ENCODE results near the gene NRG2. TPM values are rescaled to one million over a fixed set of nuclear protein-coding genes. Genes with fewer than 3 reads are reported as not detected.

NRG2 gene
- total RNA-seq, 1 experiment from 2014 or later = not detected

DNA sequence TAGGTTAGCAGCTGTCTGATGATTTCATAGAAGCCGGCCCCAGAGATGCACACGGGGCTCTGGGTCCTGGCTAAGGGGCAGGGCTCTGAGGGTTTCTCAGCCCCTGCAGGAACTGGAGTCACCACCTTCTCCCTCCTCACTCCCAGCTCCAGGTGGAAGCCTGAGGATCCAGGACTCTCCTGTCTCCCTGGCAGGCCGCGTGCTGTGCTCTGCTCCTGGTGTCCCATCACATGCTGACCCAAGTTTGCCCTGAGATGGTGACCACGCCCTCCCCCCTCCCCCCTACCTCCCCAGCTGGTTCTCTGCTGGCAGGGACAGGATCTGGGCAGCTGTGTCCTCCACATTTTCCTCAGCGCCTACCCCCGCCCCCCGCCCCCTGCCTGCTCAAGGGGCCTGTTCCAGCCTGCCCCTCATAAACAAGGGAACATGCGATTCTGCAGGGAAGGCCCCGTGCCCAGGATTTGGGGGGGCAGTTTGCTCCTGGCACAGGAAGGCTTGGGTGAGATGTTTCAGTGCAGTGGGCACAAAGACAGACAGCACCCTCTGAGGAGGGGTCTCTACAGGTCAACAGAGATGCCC is 160.0 kb downstream of the NRG2 start:
- Histone ChIP-seq H3K9me3 (ENCODE audit: low read depth, low read length, poor library complexity, severe bottlenecking) (no peaks in the 10 kb centered on the region), H3K36me3 (ENCODE audit: insufficient read depth, low read length, poor library complexity, severe bottlenecking) (no peaks in the 10 kb centered on the region), H3K27ac (ENCODE audit: low read depth, low read length, poor library complexity, severe bottlenecking) (no peak overlapping the region), H3K27me3 (replicated peaks; ENCODE audit: insufficient read depth, low read depth, low read length, poor library complexity) (no peaks in the 10 kb centered on the region), H3K4me3 (ENCODE audit: low read depth, low read length, poor library complexity, severe bottlenecking) (no peak overlapping the region), H3K4me1 (ENCODE audit: insufficient read depth, low read length, poor library complexity, severe bottlenecking) (no peaks in the 10 kb centered on the region)
- intact Hi-C loops (cut with micrococcal nuclease; ENCODE audit: unreplicated experiment) = no loop called here
- TF ChIP-seq CTCF (conservative IDR thresholded peaks at IDR 0.05; ENCODE audit: low read depth, low read length) = no peak
- TF ChIP-seq EZH2 (IDR thresholded peaks at IDR 0.05; ENCODE audit: borderline replicate concordance, low read depth, low read length, poor library complexity, severe bottlenecking) = no peak
- ChIA-PET CTCF (no interaction called here), POLR2A (ENCODE audit: low non-redundant PET) (no interaction called here)
- no peak for DNase-seq (ENCODE audit: low spot score)
- no TSS peak for BruUV-seq (replicated peaks)

DNA sequence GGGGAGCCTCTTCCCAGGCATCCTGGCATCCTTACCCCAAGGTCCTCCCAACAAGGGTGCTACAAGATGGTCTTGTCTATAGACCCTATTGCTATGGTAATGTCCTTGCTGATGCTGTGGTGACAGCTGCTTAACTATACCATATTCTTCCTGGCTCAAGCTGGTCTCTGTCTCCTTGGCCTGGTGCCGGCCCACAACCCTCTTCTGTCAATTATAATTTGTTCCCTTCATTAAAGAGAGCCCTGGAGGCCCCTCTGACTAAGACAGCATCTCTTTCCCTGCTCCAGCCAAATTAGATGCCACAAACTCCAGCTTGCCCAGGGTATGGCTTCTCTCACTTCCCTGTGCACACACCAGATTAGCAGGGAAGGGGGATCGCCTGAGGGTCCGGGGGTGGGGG is 160.8 kb downstream of the NRG2 start:
- CTCF ChIA-PET = no interaction called here
- H3K36me3 ChIP-seq (ENCODE audit: insufficient read depth, low read length, poor library complexity, severe bottlenecking) = no peaks in the 10 kb centered on the region
- TF ChIP-seq EZH2 (IDR thresholded peaks at IDR 0.05; ENCODE audit: borderline replicate concordance, low read depth, low read length, poor library complexity, severe bottlenecking) (no peak), CTCF (conservative IDR thresholded peaks at IDR 0.05; ENCODE audit: low read depth, low read length) (no peak)
- H3K4me3 ChIP-seq (ENCODE audit: low read depth, low read length, poor library complexity, severe bottlenecking) = no peak overlapping the region
- no TSS peak for BruUV-seq (replicated peaks)
- H3K27ac ChIP-seq (ENCODE audit: low read depth, low read length, poor library complexity, severe bottlenecking) = no peak overlapping the region
- no peaks in the 10 kb centered on the region for H3K9me3 ChIP-seq (ENCODE audit: low read depth, low read length, poor library complexity, severe bottlenecking)
- POLR2A ChIA-PET (ENCODE audit: low non-redundant PET) = no interaction called here
- intact Hi-C loops (cut with micrococcal nuclease; ENCODE audit: unreplicated experiment) = no loop called here
- no peaks in the 10 kb centered on the region for H3K27me3 ChIP-seq (replicated peaks; ENCODE audit: insufficient read depth, low read depth, low read length, poor library complexity)
- no peak for DNase-seq (ENCODE audit: low spot score)
- no peaks in the 10 kb centered on the region for H3K4me1 ChIP-seq (ENCODE audit: insufficient read depth, low read length, poor library complexity, severe bottlenecking)

DNA sequence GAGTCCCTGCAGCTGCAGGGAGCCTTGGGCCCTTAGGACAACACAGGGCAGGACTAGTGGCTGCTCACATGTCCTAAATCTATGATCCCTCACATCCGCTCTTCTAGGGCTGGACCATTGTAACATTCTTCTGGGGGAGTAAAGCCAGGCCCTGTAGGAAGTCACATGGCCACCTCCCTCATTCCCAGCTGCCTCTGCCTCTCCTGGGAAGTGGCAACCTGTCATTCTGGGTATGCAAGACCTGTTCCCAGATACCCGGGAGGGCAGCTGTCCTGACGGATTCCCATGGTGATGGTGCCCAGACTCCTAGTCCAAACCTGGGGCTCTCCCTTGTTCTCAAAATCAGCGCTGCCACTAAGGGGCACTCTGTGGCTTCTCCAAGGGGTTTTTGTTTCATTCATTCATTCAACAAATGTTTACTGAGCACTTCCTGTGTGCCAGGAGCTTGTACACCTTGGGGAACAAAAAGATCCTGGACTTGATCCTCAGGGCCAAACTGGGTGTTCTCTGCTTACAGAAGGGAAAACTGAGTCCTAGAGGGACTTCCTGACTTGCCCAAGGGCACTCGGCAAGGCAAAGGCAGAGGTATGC is 161.9 kb downstream of the NRG2 start:
- intact Hi-C loops (cut with micrococcal nuclease; ENCODE audit: unreplicated experiment) = no loop called here
- ChIA-PET POLR2A (ENCODE audit: low non-redundant PET) (interaction anchor here (0.6 kb wide), 1 partner anchor 223 kb away, joined by 6 read pairs; no protein-coding TSS in a partner anchor), CTCF (no interaction called here)
- no peaks in the 10 kb centered on the region for H3K36me3 ChIP-seq (ENCODE audit: insufficient read depth, low read length, poor library complexity, severe bottlenecking)
- H3K27me3 ChIP-seq (replicated peaks; ENCODE audit: insufficient read depth, low read depth, low read length, poor library complexity) = no peaks in the 10 kb centered on the region
- no peaks in the 10 kb centered on the region for H3K4me1 ChIP-seq (ENCODE audit: insufficient read depth, low read length, poor library complexity, severe bottlenecking)
- no peak for DNase-seq (ENCODE audit: low spot score)
- BruUV-seq (replicated peaks) = no TSS peak
- TF ChIP-seq CTCF (conservative IDR thresholded peaks at IDR 0.05; ENCODE audit: low read depth, low read length) (no peak), EZH2 (IDR thresholded peaks at IDR 0.05; ENCODE audit: borderline replicate concordance, low read depth, low read length, poor library complexity, severe bottlenecking) (no peak)
- no peaks in the 10 kb centered on the region for H3K9me3 ChIP-seq (ENCODE audit: low read depth, low read length, poor library complexity, severe bottlenecking)
- H3K4me3 ChIP-seq (ENCODE audit: low read depth, low read length, poor library complexity, severe bottlenecking) = no peak overlapping the region
- H3K27ac ChIP-seq (ENCODE audit: low read depth, low read length, poor library complexity, severe bottlenecking) = no peak overlapping the region
